Measurements from ENCODE around the gene NEMF. TPM values are rescaled to one million over a fixed set of nuclear protein-coding genes. Genes with fewer than 3 reads are reported as not detected.

NEMF gene
- total RNA-seq, 1 experiment from 2014 or later, result 50.1 TPM

DNA sequence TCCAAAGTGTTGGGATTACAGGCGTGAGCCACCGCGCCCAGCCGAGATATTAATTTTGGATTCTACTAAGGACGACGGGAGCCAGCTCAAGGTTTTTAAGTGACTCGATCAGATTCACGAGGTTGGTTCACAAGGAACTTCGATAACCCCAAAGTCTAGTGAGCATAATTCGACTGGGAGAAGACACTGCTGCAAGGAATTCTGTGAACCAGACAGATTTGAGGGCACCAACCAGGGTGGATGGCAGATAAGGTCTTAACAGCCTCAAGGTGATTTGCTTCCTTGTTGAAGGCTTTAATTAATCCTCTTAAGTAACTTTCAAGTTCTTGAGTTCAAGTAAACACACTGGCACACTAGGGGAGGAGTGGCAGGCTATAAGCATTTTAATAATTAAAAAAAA, 85.7 kb downstream of the NEMF start (continued):
- TF ChIP-seq, protein P1, sequence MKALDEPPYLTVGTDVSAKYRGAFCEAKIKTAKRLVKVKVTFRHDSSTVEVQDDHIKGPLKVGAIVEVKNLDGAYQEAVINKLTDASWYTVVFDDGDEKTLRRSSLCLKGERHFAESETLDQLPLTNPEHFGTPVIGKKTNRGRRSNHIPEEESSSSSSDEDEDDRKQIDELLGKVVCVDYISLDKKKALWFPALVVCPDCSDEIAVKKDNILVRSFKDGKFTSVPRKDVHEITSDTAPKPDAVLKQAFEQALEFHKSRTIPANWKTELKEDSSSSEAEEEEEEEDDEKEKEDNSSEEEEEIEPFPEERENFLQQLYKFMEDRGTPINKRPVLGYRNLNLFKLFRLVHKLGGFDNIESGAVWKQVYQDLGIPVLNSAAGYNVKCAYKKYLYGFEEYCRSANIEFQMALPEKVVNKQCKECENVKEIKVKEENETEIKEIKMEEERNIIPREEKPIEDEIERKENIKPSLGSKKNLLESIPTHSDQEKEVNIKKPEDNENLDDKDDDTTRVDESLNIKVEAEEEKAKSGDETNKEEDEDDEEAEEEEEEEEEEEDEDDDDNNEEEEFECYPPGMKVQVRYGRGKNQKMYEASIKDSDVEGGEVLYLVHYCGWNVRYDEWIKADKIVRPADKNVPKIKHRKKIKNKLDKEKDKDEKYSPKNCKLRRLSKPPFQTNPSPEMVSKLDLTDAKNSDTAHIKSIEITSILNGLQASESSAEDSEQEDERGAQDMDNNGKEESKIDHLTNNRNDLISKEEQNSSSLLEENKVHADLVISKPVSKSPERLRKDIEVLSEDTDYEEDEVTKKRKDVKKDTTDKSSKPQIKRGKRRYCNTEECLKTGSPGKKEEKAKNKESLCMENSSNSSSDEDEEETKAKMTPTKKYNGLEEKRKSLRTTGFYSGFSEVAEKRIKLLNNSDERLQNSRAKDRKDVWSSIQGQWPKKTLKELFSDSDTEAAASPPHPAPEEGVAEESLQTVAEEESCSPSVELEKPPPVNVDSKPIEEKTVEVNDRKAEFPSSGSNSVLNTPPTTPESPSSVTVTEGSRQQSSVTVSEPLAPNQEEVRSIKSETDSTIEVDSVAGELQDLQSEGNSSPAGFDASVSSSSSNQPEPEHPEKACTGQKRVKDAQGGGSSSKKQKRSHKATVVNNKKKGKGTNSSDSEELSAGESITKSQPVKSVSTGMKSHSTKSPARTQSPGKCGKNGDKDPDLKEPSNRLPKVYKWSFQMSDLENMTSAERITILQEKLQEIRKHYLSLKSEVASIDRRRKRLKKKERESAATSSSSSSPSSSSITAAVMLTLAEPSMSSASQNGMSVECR (CRISPR knock-in tag; IDR thresholded peaks at IDR 0.05; ENCODE audit: borderline replicate concordance), result no peak
- TF ChIP-seq TEAD1 (CRISPR knock-in tag; IDR thresholded peaks at IDR 0.05) (no peak), RELA (CRISPR knock-in tag; IDR thresholded peaks at IDR 0.05; ENCODE audit: borderline replicate concordance) (no peak), ZNF138 (CRISPR knock-in tag; conservative IDR thresholded peaks at IDR 0.05) (no peak)
- TF ChIP-seq, protein P2, sequence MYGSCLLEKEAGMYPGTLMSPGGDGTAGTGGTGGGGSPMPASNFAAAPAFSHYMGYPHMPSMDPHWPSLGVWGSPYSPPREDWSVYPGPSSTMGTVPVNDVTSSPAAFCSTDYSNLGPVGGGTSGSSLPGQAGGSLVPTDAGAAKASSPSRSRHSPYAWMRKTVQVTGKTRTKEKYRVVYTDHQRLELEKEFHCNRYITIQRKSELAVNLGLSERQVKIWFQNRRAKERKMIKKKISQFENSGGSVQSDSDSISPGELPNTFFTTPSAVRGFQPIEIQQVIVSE (CRISPR knock-in tag; IDR thresholded peaks at IDR 0.05; ENCODE audit: borderline replicate concordance), result no peak
- TF ChIP-seq, protein P3, sequence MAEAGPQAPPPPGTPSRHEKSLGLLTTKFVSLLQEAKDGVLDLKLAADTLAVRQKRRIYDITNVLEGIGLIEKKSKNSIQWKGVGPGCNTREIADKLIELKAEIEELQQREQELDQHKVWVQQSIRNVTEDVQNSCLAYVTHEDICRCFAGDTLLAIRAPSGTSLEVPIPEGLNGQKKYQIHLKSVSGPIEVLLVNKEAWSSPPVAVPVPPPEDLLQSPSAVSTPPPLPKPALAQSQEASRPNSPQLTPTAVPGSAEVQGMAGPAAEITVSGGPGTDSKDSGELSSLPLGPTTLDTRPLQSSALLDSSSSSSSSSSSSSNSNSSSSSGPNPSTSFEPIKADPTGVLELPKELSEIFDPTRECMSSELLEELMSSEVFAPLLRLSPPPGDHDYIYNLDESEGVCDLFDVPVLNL (CRISPR knock-in tag; IDR thresholded peaks at IDR 0.05; ENCODE audit: borderline replicate concordance, low read depth), result no peak
- TF ChIP-seq, protein P4, sequence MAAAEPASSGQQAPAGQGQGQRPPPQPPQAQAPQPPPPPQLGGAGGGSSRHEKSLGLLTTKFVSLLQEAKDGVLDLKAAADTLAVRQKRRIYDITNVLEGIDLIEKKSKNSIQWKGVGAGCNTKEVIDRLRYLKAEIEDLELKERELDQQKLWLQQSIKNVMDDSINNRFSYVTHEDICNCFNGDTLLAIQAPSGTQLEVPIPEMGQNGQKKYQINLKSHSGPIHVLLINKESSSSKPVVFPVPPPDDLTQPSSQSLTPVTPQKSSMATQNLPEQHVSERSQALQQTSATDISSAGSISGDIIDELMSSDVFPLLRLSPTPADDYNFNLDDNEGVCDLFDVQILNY (CRISPR knock-in tag; IDR thresholded peaks at IDR 0.05), result no peak

DNA sequence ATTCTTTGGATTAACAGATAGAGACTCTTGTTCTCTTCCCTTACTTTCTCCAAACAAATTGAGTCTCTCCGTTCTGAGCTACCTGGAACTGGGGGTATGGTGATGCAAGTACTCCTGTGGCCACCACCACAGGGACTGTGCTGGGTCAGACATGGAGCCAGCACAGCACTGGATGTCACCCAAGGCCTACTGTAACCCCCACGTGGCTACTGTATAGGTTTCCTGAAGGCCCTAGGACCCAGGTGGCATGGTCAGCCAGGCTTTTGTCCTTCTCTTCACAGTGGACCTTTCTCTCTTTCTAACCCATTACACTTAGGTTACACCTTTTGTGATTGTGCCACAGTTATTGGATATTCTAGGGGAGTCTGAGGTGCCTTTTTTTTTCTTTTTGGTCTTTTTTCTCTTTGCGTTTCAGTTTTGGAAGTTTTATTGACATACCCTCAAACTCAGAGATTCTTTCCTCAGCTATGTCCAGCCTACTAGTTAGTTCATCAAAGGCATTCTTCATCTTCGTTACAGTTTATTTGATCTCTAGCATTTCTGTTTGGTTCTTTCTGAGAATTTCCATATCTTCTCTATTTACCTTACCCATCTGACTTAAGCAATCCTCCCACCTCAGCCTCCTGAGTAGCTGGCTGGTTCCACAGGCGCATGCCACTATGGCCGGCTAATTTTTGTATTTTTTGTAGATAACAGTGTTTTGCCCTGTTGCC, 90.6 kb downstream of the NEMF start:
- Mint-ChIP-seq H3K36me3 (no peaks in the 10 kb centered on the region), H3K9me3 (no peaks in the 10 kb centered on the region), H3K4me3 (no peak overlapping the region), H3K27me3 (ENCODE audit: low read depth) (no peaks in the 10 kb centered on the region), H3K4me1 (peaks cover 4% of the 10 kb centered on the region), H3K27ac (no peak overlapping the region)
- POLR2A ChIA-PET, result no interaction called here
- no peak for DNase-seq (ENCODE audit: low spot score)
- CTCF ChIA-PET, result no interaction called here
- no peak for TF ChIP-seq ELF4 (CRISPR knock-in tag; IDR thresholded peaks at IDR 0.05; ENCODE audit: low read depth)
- no peak for ATAC-seq

DNA sequence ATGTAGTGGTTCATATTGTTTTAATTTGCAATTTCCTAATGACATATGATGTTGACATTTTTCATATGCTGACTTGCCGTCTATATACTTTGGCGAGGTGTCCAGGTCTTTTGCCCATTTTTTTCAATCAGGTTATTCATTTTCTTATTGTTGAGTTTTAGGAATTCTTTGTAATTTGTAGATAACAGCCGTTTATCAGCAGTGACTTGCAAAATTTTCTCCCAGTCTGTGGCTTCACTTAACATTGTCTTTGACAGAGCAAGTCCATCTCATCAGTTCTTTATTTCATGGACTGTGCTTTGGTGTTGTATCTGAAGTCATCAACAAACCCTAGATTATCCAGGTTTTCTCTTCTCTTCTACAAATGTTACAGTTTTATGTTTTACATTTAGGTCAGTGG, 97.2 kb downstream of the NEMF start:
- ATAC-seq, result no peak
- no peak for TF ChIP-seq SMAD4 (CRISPR knock-in tag; IDR thresholded peaks at IDR 0.05)
- TF ChIP-seq SOX15 (CRISPR knock-in tag; IDR thresholded peaks at IDR 0.05), result no peak
- TF ChIP-seq SP1 (CRISPR knock-in tag; conservative IDR thresholded peaks at IDR 0.05), result no peak
- TF ChIP-seq, protein P2 (CRISPR knock-in tag; IDR thresholded peaks at IDR 0.05; ENCODE audit: borderline replicate concordance), result no peak
- TF ChIP-seq, protein P5, sequence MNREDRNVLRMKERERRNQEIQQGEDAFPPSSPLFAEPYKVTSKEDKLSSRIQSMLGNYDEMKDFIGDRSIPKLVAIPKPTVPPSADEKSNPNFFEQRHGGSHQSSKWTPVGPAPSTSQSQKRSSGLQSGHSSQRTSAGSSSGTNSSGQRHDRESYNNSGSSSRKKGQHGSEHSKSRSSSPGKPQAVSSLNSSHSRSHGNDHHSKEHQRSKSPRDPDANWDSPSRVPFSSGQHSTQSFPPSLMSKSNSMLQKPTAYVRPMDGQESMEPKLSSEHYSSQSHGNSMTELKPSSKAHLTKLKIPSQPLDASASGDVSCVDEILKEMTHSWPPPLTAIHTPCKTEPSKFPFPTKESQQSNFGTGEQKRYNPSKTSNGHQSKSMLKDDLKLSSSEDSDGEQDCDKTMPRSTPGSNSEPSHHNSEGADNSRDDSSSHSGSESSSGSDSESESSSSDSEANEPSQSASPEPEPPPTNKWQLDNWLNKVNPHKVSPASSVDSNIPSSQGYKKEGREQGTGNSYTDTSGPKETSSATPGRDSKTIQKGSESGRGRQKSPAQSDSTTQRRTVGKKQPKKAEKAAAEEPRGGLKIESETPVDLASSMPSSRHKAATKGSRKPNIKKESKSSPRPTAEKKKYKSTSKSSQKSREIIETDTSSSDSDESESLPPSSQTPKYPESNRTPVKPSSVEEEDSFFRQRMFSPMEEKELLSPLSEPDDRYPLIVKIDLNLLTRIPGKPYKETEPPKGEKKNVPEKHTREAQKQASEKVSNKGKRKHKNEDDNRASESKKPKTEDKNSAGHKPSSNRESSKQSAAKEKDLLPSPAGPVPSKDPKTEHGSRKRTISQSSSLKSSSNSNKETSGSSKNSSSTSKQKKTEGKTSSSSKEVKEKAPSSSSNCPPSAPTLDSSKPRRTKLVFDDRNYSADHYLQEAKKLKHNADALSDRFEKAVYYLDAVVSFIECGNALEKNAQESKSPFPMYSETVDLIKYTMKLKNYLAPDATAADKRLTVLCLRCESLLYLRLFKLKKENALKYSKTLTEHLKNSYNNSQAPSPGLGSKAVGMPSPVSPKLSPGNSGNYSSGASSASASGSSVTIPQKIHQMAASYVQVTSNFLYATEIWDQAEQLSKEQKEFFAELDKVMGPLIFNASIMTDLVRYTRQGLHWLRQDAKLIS (CRISPR knock-in tag; IDR thresholded peaks at IDR 0.05; ENCODE audit: borderline replicate concordance), result no peak
- TF ChIP-seq, protein P6, sequence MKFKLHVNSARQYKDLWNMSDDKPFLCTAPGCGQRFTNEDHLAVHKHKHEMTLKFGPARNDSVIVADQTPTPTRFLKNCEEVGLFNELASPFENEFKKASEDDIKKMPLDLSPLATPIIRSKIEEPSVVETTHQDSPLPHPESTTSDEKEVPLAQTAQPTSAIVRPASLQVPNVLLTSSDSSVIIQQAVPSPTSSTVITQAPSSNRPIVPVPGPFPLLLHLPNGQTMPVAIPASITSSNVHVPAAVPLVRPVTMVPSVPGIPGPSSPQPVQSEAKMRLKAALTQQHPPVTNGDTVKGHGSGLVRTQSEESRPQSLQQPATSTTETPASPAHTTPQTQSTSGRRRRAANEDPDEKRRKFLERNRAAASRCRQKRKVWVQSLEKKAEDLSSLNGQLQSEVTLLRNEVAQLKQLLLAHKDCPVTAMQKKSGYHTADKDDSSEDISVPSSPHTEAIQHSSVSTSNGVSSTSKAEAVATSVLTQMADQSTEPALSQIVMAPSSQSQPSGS (CRISPR knock-in tag; IDR thresholded peaks at IDR 0.05; ENCODE audit: borderline replicate concordance, low read depth), result no peak
- TF ChIP-seq ZNF219 (CRISPR knock-in tag; IDR thresholded peaks at IDR 0.05; ENCODE audit: borderline replicate concordance), result no peak
- TF ChIP-seq, protein P7, sequence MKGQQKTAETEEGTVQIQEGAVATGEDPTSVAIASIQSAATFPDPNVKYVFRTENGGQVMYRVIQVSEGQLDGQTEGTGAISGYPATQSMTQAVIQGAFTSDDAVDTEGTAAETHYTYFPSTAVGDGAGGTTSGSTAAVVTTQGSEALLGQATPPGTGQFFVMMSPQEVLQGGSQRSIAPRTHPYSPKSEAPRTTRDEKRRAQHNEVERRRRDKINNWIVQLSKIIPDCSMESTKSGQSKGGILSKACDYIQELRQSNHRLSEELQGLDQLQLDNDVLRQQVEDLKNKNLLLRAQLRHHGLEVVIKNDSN (CRISPR knock-in tag; IDR thresholded peaks at IDR 0.05), result no peak
- TF ChIP-seq, protein P8, sequence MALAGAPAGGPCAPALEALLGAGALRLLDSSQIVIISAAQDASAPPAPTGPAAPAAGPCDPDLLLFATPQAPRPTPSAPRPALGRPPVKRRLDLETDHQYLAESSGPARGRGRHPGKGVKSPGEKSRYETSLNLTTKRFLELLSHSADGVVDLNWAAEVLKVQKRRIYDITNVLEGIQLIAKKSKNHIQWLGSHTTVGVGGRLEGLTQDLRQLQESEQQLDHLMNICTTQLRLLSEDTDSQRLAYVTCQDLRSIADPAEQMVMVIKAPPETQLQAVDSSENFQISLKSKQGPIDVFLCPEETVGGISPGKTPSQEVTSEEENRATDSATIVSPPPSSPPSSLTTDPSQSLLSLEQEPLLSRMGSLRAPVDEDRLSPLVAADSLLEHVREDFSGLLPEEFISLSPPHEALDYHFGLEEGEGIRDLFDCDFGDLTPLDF (CRISPR knock-in tag; IDR thresholded peaks at IDR 0.05), result no peak

More for the DNA sequence above, 97.2 kb downstream of the NEMF start:
- CTCF ChIA-PET, result no interaction called here
- DNase-seq (ENCODE audit: low spot score), result no peak
- POLR2A ChIA-PET, result no interaction called here
- Mint-ChIP-seq H3K9me3 (peaks cover 12% of the 10 kb centered on the region), H3K4me3 (no peak overlapping the region), H3K27ac (no peak overlapping the region), H3K27me3 (ENCODE audit: low read depth) (no peaks in the 10 kb centered on the region; the same call in 1 of the 2 replicates), H3K4me1 (no peaks in the 10 kb centered on the region), H3K36me3 (no peaks in the 10 kb centered on the region)
